ENCODE data around the gene MFSD12. TPM values are rescaled to one million over a fixed set of nuclear protein-coding genes. Genes with fewer than 3 reads are reported as not detected.

Gene MFSD12
- total RNA-seq, 1 experiment from 2014 or later: 121 TPM

DNA sequence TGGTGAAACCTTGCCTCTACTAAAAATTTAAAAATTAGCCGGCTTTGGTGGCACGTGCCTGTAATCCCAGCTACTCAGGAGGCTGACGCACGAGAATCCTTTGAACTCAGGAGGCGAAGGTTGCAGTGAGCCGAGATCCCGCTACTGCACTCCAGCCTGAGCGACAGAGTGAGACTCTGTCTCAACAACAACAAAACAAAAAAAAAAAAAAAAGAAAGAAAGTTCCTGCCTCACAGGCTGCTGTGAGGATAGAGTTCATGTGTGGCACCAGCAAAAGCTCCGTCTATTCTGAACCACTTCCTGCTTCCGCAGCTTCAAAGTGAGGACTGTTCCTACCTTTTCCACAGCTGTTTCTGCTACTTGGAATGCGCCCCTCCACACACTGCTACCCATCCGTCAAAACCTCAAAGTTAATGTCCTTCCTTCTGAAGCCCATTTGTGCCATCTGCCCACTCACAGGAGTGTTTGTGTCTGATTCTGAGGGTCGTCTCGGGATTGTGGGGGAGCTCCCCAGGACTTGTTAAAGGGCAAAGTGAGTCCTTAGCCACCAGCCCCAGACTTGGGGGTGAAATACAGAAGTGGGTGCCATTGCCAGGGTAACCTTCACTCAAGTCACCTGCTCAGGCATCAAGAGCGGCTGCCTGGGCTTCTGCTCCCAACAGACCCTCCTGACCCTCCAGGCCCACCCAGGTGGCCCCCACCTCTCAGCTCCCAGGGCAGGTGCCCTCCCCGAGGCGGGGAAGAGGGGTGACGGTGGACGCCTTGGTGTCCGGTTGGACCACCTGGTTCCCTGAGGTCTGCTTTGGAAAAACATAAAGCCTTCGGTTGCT, 2.9 kb downstream of the MFSD12 start:
- Histone ChIP-seq H3K79me2 (ENCODE audit: low read length) (peaks cover 41% of the 10 kb centered on the region), H4K20me1 (ENCODE audit: low read length) (peaks cover 18% of the 10 kb centered on the region), H3K27me3 (ENCODE audit: low read length) (no peaks in the 10 kb centered on the region), H3K27ac (ENCODE audit: low read length) (no peak overlapping the region), H2AFZ (ENCODE audit: low read length) (no peak overlapping the region), H3K4me2 (ENCODE audit: low read length) (peak overlapping the region; percentile 92; the same call in 1 of the 2 replicates), H3K4me1 (ENCODE audit: insufficient read depth, low read length) (peaks cover 12% of the 10 kb centered on the region; the same call in 1 of the 2 replicates), H3K9me3 (ENCODE audit: low read length) (no peaks in the 10 kb centered on the region), H3F3A (ENCODE audit: low read length, unreplicated experiment) (no peaks in the 10 kb centered on the region), H3K4me3 (ENCODE audit: low read length) (no peak overlapping the region), H3K36me3 (ENCODE audit: low read depth, low read length) (no peaks in the 10 kb centered on the region), H3K9me2 (replicated peaks; ENCODE audit: low read length) (no peaks in the 10 kb centered on the region), H3K9ac (ENCODE audit: low read length) (no peak overlapping the region)
- ChIA-PET POLR2A (ENCODE audit: unreplicated experiment) (no interaction called here), CTCF (interaction anchor here (0.6 kb wide), 1 partner anchor 163 kb away, joined by 3 read pairs; no protein-coding TSS in a partner anchor)
- intact Hi-C loops (cut with micrococcal nuclease): no loop called here
- TSS peak; percentile 50 for BruUV-seq (replicated peaks)
- no peak for ATAC-seq
- TF ChIP-seq CTCF (conservative IDR thresholded peaks at IDR 0.05; ENCODE audit: low read depth, low read length) (no peak), EZH2phosphoT487 (IDR thresholded peaks at IDR 0.05; ENCODE audit: borderline replicate concordance, low read length) (no peak), EZH2 (IDR thresholded peaks at IDR 0.05; ENCODE audit: low read length, unreplicated experiment) (no peak)
- no peak for DNase-seq

DNA sequence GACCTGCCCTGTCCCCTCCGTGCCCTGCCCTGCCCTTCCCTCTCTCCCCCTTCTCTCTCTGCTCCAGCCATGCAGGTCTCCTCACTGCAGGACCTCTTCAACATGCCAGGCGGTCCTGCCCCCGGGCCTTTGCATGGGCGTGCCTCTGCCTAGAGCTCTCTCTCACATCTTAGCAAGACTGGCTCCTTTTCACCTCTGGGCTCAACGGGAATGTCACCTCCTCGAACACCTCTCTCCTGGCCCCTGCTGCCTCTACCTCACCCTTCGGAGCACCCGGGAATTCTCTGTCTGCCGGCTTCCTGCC, 5.6 kb downstream of the MFSD12 start:
- Histone ChIP-seq H2AFZ (ENCODE audit: low read length) (no peak overlapping the region), H3K4me2 (ENCODE audit: low read length) (no peak overlapping the region), H3K4me1 (ENCODE audit: insufficient read depth, low read length) (peaks cover 12% of the 10 kb centered on the region; the same call in 1 of the 2 replicates), H3K9me3 (ENCODE audit: low read length) (no peaks in the 10 kb centered on the region), H3K36me3 (ENCODE audit: low read depth, low read length) (no peaks in the 10 kb centered on the region), H3K27me3 (ENCODE audit: low read length) (no peaks in the 10 kb centered on the region), H3K27ac (ENCODE audit: low read length) (no peak overlapping the region), H4K20me1 (ENCODE audit: low read length) (peaks cover 18% of the 10 kb centered on the region), H3K4me3 (ENCODE audit: low read length) (no peak overlapping the region), H3F3A (ENCODE audit: low read length, unreplicated experiment) (no peaks in the 10 kb centered on the region), H3K9ac (ENCODE audit: low read length) (no peak overlapping the region), H3K9me2 (replicated peaks; ENCODE audit: low read length) (no peaks in the 10 kb centered on the region), H3K79me2 (ENCODE audit: low read length) (peaks cover 37% of the 10 kb centered on the region)
- no peak for TF ChIP-seq EZH2 (IDR thresholded peaks at IDR 0.05; ENCODE audit: low read length, unreplicated experiment)
- no peak for TF ChIP-seq EZH2phosphoT487 (IDR thresholded peaks at IDR 0.05; ENCODE audit: borderline replicate concordance, low read length)
- no peak for TF ChIP-seq CTCF (conservative IDR thresholded peaks at IDR 0.05; ENCODE audit: low read depth, low read length)
- intact Hi-C loops (cut with micrococcal nuclease): no loop called here
- DNase-seq: no peak
- ChIA-PET CTCF (no interaction called here), POLR2A (ENCODE audit: unreplicated experiment) (no interaction called here)
- ATAC-seq: no peak
- no TSS peak for BruUV-seq (replicated peaks)

Data from PC-3 (cell line).